HG03460 (cell line): Measurements from ENCODE around the gene EBF4.

ENCODE experiments used
- ATAC-seq: cut with Tn5 transposase; IDR thresholded peaks from one replicate; pipeline ENCODE4 v1.9.1; 2021; ENCODE audit not compliant: unreplicated experiment

The EBF4 gene, protein sequence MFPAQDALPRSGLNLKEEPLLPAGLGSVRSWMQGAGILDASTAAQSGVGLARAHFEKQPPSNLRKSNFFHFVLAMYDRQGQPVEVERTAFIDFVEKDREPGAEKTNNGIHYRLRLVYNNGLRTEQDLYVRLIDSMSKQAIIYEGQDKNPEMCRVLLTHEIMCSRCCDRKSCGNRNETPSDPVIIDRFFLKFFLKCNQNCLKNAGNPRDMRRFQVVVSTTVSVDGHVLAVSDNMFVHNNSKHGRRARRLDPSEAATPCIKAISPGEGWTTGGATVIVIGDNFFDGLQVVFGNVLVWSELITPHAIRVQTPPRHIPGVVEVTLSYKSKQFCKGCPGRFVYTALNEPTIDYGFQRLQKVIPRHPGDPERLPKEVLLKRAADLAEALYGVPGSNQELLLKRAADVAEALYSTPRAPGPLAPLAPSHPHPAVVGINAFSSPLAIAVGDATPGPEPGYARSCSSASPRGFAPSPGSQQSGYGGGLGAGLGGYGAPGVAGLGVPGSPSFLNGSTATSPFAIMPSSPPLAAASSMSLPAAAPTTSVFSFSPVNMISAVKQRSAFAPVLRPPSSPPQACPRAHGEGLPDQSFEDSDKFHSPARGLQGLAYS

DNA sequence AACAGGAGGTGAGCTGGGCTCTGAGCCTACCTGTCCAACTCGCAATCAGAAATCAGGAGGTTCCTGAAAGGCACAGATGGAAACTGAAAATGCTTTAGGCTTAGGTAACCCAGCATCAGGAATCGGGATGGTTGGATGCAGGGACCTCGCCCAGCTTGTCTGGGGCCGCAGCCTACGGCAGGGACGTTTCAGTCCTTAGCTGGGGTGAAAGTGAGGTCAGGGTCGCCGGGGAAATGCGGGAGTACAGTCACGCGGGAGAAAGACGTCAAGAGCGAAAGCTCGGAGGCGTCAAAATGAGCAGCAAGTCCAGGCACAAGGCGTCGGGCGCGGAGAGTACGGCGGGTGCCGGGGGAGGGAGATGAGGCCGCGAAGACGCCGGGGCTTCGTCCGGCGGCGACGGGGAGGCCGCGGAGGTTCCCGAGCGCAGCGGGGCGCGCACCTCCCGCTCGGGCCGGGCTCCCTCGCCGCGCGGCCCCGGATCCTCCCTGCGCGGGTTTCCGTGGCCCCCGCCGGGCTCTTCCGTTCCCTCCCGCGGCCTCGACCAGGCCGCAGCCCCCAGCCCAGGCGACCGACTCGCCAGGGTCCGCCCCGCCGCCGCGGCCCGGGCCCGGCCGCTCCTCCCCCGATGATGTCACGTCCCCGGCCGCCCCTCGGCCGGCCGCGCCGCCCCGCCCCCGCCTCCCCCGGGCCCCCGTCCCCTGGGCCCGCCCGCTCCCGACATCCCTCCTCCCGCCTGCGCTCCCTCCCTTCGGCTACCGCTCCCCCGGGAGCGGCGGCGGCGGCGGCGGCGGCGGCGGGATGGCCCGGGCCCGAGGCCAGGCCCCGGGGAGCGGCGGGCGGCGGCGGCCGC is at the start of gene EBF4:
TSS of gene EBF4 (plus strand) at position 745 of the 850 bp plus-strand sequence. CDS start 866 bp downstream, outside the sequence.
- no peak for ATAC-seq

- no peak for ATAC-seq
Observed at GRCh38 chr20:2643708-2644107, 48.9 kb upstream of the EBF4 start.

DNA sequence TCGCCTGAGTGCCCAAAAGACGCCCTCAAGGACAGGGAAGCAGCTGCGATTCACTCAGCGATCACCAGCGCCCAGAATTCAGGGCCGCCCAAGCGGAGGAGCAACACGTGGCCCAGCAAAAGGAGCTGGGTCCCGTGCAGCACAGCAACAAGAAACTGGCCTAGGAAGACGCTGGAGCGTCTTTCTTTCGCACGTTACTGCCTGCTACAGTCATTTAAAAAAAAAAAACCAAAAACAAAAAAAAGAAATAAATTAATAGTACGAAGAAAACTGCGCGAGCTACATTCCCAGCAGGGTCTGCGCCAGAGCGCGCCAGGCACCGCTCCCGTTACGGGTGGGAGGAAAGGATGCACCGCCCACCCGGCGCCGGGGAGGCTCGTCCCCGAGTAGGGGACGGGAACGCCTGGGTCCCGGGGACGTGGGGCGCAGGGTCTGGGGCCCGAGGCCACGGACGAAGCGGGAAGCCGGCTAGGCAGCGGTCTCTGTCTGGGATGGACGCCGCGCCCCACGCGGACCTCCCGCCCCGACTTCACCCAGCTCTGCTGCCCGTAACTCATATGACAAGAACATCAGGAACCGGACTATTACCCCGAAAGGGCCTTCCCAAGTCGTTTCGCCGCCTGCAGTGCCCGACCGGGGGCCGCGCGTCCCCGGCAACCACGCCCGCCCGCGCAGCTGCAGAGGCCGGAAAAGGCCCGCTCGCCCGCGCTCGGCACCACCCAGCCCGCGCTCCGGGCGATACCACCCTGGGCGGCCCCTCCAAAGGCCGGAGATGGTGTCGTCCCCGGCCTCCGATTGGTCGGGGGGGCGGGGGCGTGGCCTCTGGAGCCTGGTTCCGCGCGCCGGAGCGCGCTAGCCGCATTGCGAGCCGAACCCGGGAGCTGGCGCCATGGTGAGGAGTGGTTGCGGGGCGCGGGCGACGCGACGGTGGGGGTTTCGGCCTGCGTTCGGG is 40.5 kb upstream of the EBF4 start, which contains the start of gene NOP56:
TSS of gene NOP56 (plus strand) at position 861 of the 952 bp plus-strand sequence. CDS start at position 890, 29 bp downstream.
- peak; percentile 80 for ATAC-seq

DNA sequence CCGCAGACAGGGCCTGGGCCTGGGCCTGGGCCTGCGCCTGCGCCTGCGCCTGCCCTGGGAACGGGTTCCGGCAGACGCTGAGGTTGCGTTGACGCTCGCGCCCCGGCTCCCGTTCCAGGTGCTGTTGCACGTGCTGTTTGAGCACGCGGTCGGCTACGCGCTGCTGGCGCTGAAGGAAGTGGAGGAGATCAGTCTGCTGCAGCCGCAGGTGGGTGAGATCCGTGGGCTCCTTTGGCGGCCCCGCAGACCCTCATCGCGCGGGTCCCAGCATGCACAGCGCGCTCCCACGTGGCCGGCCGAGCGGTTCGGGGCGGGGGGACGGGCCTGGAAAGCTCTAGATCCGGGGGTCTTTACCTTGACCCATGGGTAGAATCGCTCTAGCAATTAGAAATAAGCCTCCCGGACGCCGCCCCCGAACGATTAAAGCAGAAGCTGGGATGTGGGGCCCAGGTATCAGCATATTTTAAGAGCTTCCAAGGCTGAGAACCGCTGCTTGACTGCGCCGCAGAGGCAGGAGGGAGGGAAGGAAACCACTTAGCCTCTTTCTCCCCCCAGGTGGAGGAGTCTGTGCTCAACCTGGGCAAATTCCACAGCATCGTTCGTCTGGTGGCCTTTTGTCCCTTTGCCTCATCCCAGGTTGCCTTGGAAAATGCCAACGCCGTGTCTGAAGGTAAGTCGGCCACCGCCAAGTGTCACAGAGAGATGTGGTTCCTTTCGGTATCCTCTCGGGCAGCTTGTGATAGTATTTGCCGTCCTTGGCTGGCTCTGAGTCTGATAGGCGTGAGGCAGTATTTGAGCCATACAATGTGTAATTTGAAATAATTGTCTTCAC is 39.6 kb upstream of the EBF4 start:
- ATAC-seq, result peak; percentile 43

- no peak for ATAC-seq
Observed at GRCh38 chr20:2653556-2654383, 38.8 kb upstream of the EBF4 start.

GRCh38 chr20:2654384-2654822 is 38.2 kb upstream of the EBF4 start:
- ATAC-seq, result no peak

DNA sequence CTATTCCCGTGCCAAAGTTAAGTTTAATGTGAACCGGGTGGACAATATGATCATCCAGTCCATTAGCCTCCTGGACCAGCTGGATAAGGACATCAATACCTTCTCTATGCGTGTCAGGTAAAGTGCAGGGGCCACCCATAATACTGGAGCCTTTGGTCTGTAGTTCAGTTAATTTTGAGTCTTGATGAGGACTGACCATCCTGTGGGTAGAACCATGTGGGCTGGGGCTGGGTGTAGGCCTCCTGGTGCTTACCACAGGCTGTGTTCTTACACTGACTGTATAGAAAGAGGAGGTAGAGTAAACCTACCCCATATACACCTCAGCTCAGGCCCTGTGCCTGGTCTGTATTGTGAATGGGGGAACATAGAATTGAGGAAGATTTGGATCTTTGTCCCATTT is 37.7 kb upstream of the EBF4 start:
- ATAC-seq, result no peak

DNA sequence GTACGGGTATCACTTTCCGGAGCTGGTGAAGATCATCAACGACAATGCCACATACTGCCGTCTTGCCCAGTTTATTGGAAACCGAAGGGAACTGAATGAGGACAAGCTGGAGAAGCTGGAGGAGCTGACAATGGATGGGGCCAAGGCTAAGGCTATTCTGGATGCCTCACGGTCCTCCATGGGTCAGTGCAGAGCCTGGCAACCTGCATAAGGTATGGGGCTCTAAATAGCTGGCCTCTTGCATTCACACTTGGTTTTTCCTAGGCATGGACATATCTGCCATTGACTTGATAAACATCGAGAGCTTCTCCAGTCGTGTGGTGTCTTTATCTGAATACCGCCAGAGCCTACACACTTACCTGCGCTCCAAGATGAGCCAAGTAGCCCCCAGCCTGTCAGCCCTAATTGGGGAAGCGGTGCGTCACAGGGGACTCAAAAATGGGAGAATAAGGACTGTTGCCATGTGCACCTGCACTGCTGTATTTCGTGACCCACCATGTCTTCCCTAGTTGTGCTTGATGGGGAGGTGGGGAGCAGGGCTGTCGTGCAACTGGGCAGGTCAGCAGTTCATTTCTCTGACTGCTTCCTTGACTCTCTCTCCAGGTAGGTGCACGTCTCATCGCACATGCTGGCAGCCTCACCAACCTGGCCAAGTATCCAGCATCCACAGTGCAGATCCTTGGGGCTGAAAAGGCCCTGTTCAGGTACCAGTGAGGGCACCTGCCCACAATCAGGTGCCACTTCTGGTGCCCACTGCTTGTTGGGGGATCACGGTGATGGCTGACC is 37.1 kb upstream of the EBF4 start:
- ATAC-seq, result no peak

GRCh38 chr20:2656471-2657117 is 36.0 kb upstream of the EBF4 start:
- ATAC-seq, result no peak

- no peak for ATAC-seq
Observed at GRCh38 chr20:2657241-2657640, 35.3 kb upstream of the EBF4 start.

DNA sequence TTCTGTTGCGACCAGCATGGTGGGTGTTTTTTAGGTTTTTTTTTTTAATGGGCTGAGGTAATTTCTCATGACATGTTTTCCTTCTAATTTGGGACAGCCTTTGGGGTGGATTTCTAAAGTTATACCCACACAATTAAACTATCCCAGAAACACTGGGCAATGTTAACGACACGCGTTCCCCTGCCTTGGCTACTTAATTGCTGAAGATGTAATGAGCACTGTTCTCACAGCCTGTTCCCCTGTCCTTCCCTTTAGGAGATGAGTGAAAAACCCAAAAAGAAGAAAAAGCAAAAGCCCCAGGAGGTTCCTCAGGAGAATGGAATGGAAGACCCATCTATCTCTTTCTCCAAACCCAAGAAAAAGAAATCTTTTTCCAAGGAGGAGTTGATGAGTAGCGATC is 34.9 kb upstream of the EBF4 start:
- no peak for ATAC-seq

GRCh38 chr20:2658414-2659354 is 33.9 kb upstream of the EBF4 start:
- no peak for ATAC-seq

GRCh38 chr20:2659547-2659946 is 33.0 kb upstream of the EBF4 start:
- ATAC-seq, result no peak

DNA sequence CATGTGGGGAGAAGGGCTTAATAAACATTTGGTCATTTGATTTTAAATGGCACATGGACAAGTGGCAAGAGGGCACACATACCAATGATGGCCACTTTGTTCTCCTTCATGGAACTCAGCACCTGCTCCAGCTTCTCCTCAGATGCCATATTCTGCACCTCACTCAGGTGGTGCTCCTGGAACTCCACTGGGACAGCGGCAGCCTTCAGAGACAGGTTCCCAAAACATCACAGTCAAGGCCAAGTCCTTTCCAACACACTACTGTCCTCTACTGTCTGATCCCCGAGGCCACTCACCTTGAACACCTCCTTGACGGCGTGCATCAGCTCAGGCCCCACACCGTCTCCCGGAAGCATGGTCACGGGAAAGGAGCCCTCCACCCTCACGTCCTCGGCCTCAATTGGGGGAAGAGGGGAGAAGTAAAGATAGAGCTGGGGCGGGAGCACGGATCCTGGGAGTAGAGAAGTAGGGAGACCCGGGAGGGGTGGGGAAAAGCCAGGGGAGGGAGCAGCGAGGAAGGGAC is 29.2 kb upstream of the EBF4 start:
- ATAC-seq, result no peak

GRCh38 chr20:2663887-2664719 is 28.5 kb upstream of the EBF4 start, which contains the start of gene IDH3B:
Gene IDH3B, minus strand, starts transcription at chr20:2664216. Its CDS starts 28 bp downstream, at chr20:2664188.
- peak; percentile 89 for ATAC-seq
